ENCODE measurements around the gene HYAL3. TPM values are rescaled to one million over a fixed set of nuclear protein-coding genes. Genes with fewer than 3 reads are reported as not detected.
A peak's percentile ranks its signal among the peaks of the same experiment; 100 is the strongest.
"Not testable (repeated sequence)": the region's sequence is repeated elsewhere in the genome, so short reads cannot be mapped to it uniquely, and the experiment has no call there.

The HYAL3 gene
- total RNA-seq, 1 donor from 2014 or later, result 2.7 TPM

DNA sequence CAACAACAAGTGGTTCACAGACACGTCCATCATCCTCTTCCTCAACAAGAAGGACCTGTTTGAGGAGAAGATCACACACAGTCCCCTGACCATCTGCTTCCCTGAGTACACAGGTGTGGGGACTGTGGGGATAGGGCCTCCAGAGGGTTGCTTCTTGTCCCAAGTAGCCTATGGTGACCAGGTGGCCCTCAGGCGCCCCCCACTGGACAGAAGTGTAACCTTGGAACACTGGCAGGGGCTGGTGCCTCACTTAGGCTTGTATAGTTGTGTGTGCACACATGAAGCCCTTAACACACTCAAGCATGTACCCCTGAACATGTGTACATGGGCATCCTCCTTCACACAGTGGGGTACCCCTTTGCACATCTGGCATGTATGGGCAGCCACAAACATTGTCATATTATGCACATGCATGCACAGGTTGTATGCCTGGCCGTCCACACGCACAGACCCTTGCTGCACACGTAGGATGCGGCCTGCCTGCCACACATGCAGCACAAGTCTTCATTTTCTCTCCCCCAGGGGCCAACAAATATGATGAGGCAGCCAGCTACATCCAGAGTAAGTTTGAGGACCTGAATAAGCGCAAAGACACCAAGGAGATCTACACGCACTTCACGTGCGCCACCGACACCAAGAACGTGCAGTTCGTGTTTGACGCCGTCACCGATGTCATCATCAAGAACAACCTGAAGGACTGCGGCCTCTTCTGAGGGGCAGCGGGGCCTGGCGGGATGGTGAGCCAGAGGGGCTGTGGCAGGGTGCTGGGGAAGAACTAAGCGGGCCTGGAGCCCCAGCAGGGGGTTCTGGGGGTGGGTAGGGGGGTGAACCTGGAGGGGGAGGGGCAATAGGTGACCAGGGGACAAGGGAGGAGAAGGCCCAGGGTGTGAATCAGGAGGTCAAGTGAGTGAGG is 42.0 kb downstream of the HYAL3 start:
- no peak for DNase-seq

DNA sequence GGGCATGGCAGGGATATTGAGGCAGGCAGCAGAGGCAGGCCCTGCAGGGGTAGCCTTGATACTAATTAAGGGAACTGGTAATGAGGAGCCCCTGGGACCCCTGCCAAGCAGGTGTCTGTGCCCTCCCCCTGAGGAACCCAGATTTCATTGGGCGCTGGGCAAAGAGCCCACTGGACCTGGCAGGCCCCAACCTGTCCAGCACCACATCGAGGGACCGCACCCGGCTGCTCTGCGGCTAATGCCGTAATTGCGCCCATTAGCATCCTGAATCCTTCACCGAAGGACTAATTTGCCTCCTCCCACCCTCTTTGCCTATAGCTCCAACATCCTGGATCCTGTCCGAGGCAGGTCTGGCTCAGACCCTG is 44.0 kb downstream of the HYAL3 start:
- DNase-seq, result no peak

DNA sequence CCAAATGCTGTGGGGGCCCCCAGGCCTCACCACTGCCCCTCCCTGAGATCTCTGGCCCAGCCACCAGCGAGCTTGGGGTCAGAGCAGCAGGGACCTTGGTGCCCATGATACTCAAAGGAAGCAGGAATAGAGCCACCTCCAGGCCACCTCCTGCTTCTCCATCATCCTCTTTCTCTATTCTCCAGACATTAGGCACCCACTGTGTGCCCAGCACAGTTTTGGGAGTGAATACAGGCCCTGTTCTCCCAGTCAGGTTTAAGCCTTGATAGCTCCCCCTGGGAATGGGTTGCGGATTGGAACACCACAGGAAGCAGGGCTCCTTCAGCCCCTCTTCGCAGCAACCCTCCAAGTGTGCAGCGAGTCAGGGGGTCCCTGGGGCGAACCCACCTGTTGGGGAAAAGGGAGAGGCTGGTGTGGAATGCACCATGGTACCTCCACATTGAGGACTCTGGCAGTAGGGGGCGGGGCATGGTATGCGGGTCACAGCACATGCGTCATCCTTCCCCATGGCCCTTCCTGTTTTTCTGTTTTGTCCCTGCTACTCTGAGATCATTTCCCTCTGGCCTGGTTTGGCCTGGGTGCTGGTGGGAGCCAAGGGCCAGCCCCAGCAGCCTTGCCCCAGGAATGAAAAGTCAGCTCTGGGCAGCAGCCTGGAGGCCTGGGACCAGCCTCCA is 44.5 kb downstream of the HYAL3 start:
- DNase-seq, result peak; percentile 22

DNA sequence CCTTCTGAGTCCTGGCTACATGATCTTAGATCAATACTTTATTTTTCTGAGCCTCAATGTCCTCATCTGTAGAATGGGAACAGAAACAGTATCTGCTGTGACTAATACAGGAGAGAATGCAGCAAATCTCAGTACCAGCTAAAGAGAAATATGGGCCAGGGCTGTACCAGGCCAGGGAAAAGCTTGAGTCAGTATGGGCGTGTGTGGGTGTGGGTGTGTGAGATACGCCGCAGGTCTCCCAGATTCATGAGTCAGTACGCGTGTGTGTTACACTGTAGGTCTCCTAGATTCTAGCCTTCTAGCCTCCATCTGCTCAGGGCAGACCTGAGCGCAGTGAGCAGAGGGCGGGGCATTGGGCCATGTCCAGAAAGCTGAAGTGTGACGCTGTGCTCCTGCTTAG is 48.0 kb downstream of the HYAL3 start:
- no peak for DNase-seq

DNA sequence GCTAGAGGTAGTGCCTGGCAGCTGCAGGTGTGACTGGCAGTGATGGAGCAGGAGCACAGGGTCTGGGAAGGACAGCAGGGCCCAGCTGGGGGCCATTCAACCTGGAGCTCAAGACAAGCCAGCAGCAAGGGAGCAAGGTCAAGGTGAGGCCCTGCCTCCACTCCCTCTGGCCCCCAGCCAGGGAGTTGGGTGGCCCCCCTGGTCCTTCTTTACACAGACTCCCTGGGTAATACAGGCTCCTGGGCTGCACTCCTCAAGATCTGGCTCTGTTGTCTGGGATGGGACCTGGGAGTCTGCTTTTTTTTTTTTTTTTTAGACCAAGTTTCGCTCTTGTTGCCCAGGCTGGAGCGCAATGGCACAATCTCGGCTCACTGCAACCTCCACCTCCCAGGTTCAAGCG is 48.7 kb downstream of the HYAL3 start:
- no peak for DNase-seq

DNA sequence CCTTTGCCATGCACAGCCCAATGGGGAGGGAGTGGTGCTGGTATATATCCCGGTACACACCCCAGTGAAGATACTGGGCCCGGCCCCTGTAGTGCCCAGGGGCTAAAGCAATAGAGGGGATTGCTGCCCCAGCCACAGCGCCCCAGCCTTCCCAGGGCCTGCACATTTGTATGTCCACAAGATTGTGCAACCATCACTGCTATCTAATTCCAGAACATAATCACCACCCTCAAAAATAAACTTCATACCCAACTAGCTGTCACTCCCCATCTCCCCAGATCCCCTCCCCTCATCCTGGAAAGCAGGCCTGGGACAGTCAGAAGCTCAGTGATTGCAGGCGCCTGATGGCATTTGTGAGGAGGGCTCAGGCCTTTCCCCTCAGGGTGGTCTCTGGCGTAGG is 49.7 kb downstream of the HYAL3 start:
- DNase-seq, result no peak

DNA sequence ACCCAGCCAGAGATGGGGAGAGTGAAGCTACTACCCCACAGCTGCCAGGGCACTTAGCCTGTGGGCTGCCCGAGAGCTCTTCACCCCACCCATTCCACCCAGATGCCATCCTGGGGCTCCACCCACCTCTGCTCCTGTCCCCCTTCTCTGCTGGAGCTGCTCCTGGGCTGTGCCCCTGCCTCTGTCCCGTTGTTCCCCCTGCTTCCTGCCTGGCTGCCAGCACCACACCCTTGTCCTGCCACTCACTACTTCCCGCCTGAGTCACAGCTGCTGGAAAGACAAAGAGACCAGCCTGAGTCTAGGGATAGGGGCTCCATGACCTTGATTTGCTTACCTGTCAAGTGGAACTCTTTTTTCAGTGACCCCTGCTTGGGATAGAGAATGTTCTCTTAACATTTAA is 50.8 kb downstream of the HYAL3 start:
- no peak for DNase-seq

DNA sequence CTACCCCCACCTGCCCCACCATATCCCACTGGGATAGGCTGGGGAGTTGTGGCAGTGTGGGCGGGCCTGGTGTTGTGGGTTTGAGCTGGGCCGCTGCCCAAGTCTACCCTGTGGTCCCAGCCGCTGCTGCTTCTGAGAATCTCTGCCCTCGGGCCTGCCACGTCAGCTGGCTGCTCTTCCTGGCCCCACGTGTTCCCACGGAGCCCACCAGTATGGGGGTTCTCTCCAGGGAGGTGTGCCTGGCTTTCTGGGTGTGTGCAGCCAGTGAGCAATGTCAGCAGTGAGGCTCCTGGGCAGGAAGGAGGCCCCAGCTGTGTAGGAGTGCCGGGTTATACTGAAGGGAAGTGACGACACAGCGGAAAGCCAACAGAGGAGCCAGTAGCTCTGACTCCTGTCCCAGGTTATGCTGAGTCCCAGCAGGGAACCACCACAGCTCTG is 52.7 kb downstream of the HYAL3 start:
- DNase-seq, result peak; percentile 65

DNA sequence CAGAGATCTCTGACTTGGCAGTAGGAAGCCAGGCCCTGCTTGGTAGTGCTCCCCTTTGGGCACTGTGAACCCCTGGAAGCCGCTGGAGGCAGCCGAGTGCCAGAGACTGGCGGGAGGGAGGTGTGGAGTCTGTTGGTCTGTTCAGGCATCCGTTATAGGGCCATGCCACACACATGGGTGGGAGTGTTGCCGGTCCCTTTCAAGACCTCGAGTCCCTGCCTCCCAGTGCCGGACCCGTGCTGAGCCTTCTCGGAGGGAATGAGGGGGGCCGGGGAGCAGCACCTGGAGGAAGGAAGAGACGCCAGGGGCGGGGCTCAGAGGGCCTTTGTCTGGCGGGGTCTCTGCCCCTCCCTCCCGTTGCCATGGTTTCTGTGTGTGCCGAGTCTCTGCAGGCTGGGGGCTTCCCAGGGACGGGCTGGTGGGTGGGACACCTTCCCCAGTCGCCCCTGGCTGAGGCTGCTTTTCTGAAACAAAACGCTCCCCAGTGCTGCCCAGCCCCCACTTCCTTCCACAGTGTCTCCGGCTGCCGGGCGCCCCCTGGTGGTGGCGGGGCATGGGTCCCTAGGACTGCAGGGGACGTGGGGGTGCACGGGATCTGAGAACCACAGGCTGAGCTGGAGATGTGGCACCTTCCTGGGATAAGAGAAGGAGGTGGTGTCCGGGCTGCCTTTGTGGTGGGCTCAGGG is 53.2 kb downstream of the HYAL3 start:
- DNase-seq, result peak; percentile 66

DNA sequence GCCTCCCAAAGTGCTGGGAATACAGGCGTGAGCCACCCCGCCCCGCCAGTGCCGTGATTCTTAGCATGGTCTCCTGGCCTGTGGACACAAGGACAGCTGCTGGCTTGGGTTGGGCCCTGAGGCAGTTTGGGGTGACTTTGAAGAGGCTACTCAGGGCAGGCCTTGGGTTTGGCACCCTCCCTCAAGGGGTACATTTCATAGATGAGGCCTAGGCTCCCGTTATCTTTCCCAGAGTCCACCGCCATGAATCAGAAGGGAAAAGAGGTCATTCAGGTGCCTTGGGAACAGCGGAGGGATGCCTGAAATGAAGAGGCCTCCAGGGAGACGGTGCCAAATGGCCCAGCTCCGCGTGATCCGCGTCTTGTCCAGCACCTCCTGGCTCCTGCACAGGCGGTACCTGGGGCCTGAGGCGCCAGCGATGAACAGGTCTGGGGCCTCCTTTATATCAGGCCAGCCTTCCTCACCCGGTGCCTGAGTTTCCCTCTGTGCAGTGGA is 53.9 kb downstream of the HYAL3 start:
- DNase-seq, result no peak

DNA sequence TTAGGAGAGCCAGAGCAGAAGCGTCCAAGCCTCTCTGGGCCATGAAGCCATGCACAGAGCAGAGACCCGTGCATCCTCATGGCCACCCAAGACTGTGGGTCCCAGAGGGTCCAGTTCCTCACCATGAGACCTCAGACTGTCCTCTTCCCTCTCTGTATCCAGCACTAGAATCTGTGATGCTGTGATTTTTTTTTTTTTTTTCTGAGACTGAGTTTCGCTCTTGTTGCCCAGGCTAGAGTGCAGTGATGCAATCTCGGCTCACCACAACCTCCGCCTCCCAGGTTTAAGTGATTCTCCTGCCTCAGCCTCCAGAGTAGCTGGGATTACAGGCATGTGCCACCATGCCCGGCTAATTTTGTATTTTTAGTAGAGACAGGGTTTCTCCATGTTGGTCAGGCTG is 54.4 kb downstream of the HYAL3 start:
- not testable (repeated sequence) for DNase-seq

DNA sequence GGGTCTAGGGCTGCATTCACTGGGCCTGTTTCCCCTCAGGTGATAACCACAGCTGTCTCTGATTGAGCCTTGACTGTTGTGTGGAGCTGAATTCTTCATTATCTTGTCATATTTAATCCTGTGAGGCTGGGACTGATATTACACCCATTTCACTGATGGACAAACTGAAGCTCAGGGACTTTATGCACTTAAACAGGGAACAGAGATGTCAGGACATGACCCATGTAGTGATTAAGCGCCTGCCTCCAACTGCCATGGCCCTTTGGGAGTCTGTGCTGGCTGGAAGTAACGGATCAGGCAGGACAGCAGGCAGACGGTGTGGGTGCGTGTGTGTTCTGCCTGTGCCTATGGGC is 55.7 kb downstream of the HYAL3 start:
- DNase-seq, result no peak

DNA sequence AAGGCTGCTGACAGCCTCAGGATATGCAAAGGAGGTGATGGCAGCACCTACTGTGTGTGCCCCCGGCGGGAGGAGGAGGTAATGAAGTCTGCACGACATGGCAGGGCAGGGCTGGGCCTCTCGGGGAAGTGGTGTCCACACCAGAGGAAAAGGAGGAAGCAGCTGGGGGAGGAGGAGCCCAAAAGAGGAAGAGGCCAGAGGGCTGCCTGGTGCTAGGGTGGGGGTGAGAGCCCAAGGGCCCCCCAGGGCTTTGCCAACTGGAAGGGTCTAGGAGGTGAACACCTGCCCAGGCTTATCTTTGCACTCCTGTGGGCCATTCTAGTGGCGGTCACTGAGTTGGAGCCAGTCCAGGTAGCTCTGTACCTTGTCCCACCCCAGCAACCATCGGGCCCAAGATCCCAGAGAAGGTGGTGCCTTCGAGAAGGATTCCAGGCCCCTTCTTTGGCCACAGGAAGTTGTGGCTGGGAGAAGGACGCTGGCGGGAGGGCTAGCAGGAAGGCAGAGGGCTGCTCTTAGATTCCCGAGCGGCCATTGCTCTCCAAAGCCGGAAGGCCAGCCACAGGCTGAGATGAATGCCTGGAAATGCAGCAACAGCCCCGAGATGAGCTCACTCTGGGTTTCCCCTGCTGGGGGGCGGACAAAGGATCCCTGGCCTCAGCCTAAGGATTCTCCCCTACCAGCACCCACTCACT is 56.2 kb downstream of the HYAL3 start:
- DNase-seq, result peak; percentile 22

Other genes with a start within 250 kb of the HYAL3 start
- gene RBM5, start 210.5 kb downstream of the HYAL3 start, total RNA-seq, result 247 TPM
- gene SEMA3F, start 144.1 kb downstream of the HYAL3 start, total RNA-seq, result 23.3 TPM
- 0.20 TPM for gene GNAT1, start 107.8 kb downstream of the HYAL3 start, total RNA-seq
- 0.79 TPM for gene SLC38A3, start 94.1 kb downstream of the HYAL3 start, total RNA-seq
- gene GNAI2, start 63.2 kb downstream of the HYAL3 start, total RNA-seq, result 102 TPM
- gene SEMA3B, start 30.3 kb downstream of the HYAL3 start, total RNA-seq, result 21.8 TPM
- gene LSMEM2, start 20.3 kb downstream of the HYAL3 start, total RNA-seq, result 2.7 TPM
- gene IFRD2, start 7.0 kb downstream of the HYAL3 start, total RNA-seq, result 32.7 TPM
- gene NAA80, start within 50 bp of the HYAL3 start, total RNA-seq, result 2.2 TPM
- 1.1 TPM for gene HYAL1, start 4.2 kb upstream of the HYAL3 start, total RNA-seq
- gene HYAL2, start 23.3 kb upstream of the HYAL3 start, total RNA-seq, result 28.6 TPM
- 5.8 TPM for gene TUSC2, start 28.8 kb upstream of the HYAL3 start, total RNA-seq
- 28.6 TPM for gene RASSF1, start 41.4 kb upstream of the HYAL3 start, total RNA-seq
- gene ZMYND10, start 46.3 kb upstream of the HYAL3 start, total RNA-seq, result 0.89 TPM
- 13.6 TPM for gene NPRL2, start 51.4 kb upstream of the HYAL3 start, total RNA-seq
- gene CYB561D2, start 51.5 kb upstream of the HYAL3 start, total RNA-seq, result 12.2 TPM
- gene TMEM115, start 60.1 kb upstream of the HYAL3 start, total RNA-seq, result 18.9 TPM
- 1.4 TPM for gene CACNA2D2, start 204.2 kb upstream of the HYAL3 start, total RNA-seq